Effector CD4-positive, alpha-beta T cell (primary cell): ENCODE results near the gene LRRC27.

Experiments used
- DNase-seq: peaks from one replicate; pipeline ENCODE4 v3.0.0-alpha.2; 2020

Gene LRRC27

DNA sequence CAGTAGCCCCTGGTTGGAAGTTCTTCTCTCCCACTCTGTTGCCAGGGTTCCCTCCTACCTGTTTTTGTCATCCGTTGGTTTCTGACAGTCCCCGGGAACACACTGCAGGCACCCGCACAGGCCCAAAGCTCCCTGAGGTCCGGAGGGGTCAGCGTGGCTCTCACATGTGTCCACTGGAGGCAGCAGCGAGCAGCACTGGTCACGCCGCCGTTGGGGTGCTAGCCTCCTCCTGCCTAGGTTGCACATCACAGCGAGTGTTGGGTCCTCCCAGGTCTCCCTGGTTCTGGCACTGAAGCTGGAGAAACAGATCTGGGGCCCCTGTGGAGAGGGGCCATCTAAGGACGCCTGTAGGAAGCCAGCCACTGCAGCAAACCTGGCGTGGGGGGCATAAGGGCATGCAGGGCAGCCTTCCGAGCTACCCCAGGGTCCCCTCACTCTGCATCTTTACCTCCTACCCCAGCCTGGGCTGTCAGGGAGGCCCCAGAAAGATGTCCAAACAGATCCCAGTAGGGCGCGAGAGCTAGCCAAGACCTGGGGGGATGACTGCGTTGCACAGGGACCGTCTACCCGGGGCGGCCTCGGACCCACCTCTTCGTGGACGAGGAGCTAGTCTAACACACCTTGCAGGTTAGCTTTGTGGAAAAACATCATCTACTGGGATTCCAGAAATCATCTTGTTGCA lies 28.9 kb downstream of the LRRC27 start:
- DNase-seq, result no peak

DNA sequence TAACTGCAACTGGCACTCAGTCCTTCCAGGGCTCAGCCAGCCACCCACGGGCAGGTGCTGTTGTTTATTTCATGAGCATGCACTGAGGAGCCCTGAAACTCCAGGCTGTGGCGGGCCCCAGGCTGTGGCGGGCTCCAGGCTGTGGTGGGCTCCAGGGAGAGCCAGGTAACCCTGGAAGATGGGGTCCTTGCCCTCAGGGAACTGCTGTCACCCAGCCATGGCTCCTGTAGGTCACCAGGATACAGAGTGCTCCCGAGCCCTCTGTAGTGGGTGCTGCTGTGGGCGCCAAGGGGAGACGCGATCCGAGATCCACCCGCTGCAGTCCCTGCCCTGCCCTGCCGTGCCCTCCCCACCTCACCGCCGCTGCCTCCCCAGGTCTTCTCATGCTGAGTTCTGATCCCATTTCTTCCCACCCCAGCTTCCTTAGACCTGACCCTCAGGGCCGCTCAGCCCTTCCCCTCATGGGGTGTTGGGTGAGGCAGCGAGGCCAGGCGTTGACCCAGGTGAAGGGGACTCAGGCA lies 29.6 kb downstream of the LRRC27 start:
- no peak for DNase-seq

DNA sequence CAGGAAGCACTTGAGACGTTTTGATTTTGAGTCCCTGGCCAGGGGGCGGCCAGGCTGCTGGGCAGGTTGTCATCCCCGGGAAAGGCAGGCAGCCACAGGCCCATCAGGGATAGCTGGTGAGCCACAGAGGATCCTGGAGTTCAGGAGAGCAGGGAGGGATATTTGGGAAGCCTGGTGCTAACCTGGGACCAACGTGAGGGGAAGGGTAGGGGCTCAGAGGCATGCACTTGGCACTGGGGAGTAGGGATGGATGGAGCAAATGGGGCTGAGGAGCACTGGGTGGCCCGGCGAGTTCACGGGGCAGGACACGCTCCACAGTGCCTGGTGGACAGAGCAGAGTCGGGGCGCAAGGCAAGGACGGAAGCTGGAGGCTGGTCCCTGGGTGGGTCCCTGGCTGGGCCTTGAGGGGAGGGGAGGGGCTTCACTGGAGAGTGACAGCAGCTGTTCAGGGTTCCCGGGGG lies 30.2 kb downstream of the LRRC27 start:
- no peak for DNase-seq

DNA sequence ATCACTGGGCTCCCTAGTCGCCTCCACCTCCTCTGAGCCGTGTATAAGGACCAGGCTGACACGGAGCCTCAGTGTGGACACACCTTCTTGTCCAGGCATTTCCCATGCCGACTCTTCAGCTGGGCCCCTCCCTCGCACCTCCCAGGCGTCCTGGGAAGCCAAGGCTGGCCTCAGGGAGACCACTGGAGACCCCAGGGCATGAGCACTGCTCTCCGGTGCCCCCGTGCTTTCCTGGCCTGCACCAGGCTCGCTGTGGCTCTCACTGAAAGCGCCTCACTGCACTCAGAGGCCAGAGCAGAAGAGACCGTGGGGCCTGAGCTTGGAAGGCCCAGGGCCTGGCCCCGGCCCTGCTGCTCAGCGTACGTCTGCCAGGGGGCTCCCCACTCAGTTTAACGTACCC lies 31.4 kb downstream of the LRRC27 start:
- no peak for DNase-seq

DNA sequence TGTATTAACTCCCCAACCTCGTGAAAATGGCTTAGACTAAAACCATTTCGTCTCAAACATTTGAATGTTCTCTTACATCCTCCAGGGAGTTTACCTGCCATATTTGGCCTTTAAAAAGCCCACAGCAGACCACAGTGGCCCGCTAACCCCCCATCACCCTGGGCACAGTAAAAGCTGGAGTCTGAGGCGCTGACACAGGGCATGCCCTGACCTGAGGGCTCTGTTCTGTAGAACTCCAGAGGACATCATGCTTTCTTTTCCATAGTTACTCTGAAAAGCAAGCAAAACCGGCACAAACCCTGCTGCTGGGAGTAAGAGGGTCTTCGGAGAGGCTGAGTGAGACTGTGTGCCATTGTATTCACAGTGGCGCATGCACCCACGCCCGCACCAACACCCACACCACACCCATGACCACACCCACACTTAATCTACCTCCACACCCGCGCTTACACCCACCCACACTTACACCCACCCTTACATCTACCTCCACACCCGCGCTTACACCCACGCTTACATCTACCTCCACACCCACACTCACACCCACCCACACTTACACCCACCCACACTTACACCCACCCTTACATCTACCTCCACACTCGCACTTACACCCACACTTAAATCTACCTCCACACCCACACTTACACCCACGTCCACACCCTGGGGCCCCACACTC lies 32.1 kb downstream of the LRRC27 start:
- DNase-seq, result no peak

DNA sequence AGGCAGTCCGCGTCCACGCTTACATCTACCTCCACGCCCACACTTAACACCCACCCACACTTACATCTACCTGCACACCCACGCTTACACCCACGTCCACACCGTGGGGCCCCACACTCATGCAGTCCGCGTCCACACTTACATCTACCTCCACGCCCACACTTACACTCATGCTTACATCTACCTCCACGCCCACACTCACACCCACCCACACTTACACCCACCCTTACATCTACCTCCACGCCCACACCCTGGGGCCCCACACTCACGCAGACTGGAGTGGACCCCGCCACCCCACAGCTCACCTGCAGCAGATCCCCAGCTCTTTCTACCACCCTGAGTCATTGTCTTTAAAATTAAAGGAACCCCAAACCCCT lies 32.6 kb downstream of the LRRC27 start:
- DNase-seq, result no peak

DNA sequence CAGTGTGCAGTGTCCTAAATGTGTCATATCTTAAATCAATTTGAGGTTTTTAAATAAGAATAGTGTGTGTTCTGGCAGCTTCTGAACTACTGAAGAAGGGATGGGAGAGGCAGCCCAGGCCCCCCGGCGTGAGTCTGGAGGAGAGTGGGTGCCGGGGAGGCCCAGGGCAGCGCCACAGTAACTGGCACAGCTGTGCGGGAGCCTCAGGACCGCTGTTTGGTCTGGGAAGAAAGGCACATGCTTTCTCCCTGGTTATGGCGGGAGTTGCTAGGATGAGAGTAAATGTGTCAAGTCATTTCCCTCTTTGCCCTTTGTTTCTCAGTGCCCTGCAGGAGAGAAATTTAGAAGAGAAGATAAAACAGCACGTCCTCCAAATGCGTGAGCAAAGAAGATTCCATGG lies 33.1 kb downstream of the LRRC27 start:
- no peak for DNase-seq

DNA sequence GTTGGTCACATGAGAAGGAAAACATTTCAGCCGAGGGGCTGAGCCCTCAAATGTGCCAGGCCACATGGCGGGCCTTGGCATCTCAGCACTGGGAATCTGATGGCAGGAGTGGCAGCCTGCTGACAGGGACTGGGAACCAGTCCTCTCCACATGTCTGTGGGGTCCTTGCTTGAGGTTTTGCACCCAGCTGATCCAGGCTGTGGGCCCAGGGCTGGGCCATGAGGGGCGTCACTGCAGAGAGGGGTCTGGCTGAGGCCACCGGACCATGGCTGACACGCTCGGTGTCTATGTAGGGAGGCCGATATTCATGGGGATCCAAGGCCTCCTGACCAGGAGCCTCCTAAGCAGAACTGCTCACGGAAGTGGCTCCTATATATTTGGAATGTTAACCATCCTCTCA lies 34.0 kb downstream of the LRRC27 start:
- no peak for DNase-seq

DNA sequence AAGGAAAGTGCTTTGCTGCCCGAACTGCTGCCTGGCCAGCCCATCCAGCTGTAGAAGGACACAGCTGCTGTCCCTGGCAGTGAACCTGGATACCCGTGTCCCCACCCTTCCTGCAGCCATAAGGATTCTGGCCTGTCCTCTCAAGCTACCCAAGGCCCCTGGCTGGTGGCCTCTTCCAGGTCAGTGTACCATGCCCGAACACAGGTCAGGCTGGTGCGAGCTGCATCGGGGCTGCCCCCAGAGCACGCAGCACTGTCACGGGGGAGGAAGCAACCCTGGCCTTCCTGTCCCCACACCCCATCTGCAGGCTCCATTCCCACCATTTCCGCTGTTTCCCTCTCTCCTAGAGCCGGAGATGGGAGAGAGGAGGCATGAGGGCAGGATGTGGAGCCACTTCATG lies 34.5 kb downstream of the LRRC27 start:
- DNase-seq, result no peak

DNA sequence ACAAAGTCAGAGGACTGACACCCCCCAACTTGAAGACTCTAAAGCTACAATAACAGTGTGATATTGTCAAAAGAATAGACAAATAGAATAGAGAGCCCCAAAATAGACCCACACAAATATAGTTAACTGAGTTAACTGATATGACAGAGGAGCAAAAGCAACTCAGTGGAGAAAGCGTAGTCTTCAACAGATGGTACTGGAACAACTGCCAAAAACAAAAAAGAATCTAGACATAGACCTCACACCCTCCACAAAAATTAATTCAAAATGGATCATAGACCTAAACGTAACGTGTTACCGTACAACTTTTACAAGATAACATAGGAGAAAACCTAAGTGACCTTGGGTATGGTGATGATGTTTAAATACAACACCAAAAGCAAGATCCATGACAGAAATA lies 36.4 kb downstream of the LRRC27 start:
- no peak for DNase-seq

DNA sequence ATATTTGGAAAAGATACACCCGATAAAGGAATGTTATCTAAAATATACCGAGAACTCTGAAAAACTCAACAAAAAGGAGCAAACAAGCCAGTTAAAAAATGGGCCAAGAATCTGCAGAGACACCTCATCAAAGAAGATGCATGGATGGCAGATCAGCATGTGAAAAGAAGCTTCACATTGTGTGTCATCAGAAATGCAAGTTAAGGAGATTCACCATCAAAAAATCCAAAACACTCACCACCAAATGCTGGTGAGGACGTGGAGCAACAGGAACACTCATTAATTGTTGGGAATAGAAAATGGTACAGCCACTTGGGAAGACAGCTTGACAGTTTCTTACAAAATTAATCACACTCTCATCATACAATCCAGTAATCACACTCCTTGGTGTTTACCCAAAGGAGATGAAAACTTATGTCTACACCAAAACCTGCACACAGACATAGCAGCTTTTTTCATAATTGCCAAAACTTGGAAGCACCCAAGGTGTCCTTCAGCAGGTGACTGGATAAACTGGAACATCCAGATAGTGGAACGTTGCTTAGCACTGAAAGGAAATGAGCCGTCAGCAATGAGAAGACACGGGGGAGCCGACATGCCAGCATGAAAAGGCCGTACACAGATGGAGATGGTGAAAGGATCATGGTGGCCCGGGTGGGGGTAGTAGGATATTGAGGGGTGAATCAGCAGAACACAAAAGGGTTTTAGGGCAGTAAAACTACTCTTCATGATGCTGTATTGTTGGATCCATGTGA lies 37.1 kb downstream of the LRRC27 start:
- DNase-seq, result no peak

DNA sequence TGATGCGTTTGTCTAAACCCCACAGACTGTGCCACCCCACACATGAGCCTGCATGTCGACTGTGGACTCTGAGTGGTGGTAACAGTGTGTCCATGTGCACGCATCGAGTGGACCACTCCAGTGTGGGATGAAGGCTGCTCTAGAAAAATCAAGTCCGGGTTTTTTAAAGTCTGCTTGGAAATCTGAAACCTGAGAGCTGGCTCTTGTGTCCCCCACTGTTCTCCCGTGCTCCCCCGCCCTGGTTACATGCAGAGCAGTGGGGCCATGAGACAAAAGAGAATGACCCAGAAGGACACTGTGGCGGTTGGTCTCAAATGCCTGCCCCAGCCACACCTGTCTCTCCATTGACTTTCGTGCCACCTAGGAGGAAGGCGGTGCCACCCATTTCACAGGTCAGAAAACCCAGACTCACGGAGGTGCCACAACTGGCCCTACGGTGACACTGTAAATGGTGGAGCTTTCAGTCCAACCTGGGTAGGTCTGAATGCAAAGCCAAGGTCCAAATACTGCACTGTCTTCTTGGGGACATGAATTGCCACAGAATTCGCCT lies 37.7 kb downstream of the LRRC27 start:
- no peak for DNase-seq

DNA sequence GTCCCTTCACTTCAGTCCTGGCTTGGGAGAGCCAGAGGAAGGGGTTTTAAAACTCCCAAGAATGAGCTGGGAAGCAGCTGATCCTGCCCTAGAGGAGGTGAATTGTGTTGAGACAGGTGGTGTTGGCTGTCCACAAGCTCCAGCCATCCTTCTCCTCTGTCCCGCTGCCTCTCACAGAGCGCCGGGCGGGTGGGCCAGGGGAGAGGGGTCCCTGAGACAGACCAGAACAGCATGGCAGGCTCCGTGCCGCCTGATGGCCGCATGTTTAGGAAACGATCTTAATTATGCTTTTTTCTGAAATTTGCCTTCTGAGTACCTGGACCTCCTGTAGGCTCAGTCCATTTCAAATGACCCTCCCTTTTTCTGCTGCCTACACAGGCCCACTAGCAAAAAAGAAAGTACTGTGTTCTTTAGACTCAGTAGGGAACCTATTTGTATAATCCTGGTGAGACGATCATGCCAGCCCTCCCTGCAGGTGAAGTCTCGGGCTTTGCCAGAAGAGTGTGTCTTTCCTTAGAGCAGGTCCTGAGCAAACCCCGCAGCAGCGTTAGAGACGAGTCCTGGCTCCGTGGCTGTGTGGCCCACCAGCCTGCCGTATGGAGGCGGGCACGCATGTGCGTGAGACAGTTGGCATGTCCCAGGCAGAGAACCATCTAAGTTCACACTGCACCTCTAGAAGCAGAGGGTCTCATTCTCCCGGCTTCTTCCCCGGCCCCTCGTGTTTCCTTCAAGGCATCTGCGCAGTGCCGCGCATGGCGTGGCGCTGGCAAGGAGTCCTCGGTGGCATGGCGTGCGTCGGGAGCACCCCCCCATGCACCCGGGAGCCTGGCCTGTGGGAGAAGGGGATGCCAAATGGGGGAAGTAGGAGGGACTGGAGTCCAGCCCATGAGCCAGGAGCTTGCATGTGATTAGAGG lies 38.7 kb downstream of the LRRC27 start:
- no peak for DNase-seq

DNA sequence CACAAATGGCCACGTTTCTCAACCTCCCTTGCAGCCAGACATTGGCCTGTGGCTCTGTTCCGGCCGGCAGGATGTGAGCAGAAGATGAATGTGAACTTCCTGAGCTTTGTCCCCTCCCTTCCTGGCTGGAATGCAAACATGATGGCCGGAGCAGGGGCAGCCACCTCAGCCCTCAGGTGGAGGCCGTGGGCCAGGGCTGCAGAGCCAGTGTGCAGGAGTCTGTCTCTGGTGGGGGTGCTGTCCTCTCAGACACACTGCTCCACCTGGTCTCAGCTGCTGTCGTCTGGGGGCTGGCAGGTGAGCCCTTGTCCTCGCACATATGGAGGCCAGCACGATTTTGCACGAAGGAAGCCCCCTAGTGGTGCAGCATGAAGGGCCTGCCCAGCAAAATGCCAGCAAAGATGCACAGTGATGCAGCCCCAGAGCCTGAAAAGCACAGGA lies 39.7 kb downstream of the LRRC27 start:
- DNase-seq, result no peak

DNA sequence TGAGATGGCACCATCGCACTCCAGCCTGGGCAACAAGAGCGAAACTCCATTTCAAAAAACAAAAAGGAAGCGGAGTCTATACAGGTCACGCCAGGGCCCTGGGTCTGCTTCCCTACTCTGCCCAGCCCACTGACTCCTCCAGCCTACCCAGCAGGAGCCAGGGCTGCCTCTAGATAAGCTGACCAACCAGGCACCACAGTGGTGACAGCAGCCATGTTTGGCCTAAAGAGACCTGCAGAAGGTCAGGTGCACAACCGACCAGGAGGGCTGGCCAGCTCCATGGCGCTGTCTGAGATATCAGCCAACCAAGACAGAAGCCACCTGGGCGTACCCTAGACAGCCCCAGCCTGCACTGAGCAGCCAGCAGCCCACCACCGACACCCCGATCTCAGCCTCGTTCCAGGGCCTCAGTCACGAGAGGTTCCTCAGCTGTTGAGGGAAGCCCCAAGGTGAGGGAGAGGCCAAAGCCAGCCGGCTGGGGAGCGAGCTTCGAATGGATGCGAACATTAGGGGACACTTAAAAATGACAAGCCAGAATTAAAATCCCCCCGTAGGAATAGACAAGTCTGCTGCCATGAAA lies 40.6 kb downstream of the LRRC27 start:
- DNase-seq, result no peak

DNA sequence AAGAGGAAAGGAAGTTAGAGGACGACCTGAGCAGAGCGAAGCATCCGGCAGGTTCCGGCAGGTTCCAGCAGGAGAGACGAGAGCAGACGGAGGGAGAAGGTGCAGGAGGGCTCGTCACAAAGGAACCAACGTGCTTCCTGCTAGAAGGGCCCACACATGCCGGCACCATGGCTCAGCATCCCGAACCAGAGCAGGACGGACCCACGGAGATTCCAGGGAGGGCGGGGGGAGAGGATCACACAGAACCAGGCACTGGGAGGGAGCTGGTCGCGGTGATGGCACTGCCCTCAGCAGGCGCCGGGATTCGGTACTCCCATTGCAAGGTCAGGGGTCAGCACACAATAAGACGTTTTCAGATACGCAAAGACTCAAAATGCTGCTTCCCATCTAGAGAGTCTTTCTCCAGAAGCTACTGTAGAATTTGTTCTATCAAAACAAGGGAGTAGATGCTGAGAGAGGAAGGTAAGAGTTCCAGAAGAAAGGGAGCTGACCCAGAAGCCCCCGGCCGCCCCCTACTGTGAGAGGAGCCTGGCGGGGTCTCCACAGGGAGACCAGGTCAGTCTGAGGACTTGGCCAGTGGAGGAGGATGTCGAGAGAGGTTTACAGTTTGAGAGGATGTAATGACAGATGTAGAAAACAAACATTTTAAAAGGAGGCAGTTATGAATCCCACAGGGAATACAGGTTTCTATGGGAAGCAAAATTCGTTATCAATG lies 41.4 kb downstream of the LRRC27 start:
- DNase-seq, result no peak

DNA sequence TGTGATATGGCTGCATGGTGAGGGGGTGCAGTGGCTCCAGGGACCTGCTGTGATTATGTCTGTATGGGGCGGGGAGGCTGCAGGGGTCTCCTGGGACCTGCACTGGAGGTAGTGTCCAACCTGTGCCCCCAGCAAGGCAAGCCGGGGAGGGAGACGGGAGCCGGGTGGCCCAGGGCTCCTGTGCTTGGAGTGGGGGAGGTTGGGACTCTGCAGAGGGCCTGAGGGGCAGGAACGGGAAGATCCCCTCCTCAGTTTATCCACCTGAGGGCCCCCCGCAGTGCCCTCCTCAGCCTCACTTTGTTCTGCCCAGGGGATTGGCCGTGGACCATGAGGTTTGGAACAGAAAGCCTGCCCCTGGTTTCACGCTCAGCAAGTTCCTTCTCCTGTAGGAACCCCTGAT lies 42.2 kb downstream of the LRRC27 start:
- DNase-seq, result no peak

DNA sequence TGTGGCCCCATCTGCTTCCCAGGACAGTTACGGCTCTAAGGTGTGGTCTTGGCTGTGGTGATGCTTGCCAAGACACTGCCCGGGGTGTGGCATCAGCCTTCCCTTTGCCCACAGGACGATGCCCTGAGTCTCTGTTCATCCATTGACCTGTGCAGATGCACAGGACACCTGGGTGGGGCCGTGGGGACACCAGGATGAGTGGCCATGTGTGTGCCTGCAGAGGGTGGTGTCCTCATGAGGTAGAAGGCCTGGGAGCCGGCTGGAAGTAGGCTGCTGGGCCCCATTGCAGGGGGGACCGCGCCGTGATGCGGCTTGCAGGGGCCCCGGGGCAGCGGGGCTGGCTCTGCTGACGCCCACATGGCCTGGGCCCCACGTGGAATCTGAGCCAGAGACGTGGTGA lies 42.6 kb downstream of the LRRC27 start:
- no peak for DNase-seq

DNA sequence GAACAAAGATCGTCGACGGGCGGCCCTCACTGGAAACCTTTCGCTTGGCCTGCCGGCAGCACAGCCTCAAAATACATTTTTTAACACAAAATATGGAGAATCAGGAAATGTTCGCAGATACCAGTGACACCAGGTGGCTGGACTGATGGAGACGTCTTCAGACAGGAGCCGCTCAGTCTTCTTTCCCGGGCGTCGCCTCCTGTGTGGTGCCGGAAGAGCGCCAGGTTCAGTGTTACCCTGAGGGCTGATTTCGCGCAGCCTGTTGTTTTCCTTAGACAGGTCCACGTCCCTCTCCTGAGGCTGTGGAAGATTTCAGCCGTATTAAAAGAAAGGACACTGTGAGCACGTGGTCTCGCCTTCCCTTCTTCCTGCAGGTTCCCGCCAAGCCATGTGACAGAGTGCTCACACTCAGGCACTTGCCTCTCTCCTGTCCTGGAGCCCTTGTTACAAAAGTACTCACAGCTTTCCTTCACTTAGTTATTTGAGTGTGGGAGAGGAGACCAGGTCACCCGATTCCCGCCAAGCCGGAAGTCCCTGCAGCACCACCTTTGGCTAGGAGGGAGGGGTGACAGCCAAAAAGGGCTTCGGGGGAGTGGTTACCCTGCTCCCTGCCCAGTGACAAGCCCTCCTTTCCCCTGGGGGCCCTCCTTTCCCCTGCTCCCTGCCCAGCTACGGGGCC lies 43.3 kb downstream of the LRRC27 start:
- DNase-seq, result no peak

DNA sequence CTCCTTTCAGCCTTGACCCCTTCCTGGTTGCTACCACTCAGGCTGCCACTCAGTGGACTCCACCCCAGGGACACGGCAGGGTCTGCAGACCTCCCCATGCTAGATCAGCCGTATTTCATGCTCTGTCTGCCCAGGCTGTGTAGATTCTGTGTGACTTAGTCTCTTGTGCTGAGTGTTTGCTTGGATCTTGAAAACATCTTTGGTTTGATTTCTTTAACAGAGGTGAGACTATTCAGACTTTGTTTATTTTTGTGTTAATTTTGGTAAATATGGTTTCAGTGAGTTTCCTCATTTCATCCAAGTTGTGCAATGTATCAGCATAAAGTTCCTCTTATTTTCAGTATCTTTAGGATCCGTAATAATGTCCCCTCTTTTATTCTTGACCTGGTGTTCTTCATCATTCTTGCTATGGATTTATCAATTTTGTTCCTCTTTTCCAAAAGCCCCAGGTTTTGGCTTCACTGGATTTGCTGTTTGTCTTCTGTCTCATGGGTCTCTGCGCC lies 43.9 kb downstream of the LRRC27 start:
- no peak for DNase-seq
